Subcutaneous adipose tissue (tissue), 4 donors: ENCODE results near the gene U2SURP. TPM values are rescaled to one million over a fixed set of nuclear protein-coding genes. Genes with fewer than 3 reads are reported as not detected.

Experiments
- CTCF ChIP-seq: fragments of 450-650 bp; IDR thresholded peaks from one replicate; pipeline ENCODE4 v1.5.1; 2016; ENCODE audit warnings: low read depth, mild to moderate bottlenecking, control low read depth, antibody characterized with exemption, moderate library complexity
- total RNA-seq, 4 donors: library from RNA; depleted of rRNA; stranded (reverse); fragments of >200 nt; gene quantifications; one replicate each; pipeline ENCODE4 v1.1.0, GENCODE V29; 2016

Gene U2SURP
- total RNA-seq, 4 donors from 2014 or later: 89.5 to 150 (median 92.2) TPM

- TF ChIP-seq CTCF: no peak
These were observed 80.0 kb downstream of the U2SURP start for GRCh38 chr3:143081365-143081764.

GRCh38 chr3:143081844-143082778 lies 80.7 kb downstream of the U2SURP start:
- no peak for TF ChIP-seq CTCF

- no peak for TF ChIP-seq CTCF
These were observed 82.4 kb downstream of the U2SURP start for GRCh38 chr3:143083781-143084180.

GRCh38 chr3:143084856-143085731 lies 83.7 kb downstream of the U2SURP start:
- TF ChIP-seq CTCF: no peak

- no peak for TF ChIP-seq CTCF
These were observed 87.5 kb downstream of the U2SURP start for GRCh38 chr3:143088835-143089234.

- TF ChIP-seq CTCF: no peak
These were observed 88.6 kb downstream of the U2SURP start for GRCh38 chr3:143089965-143090364.

- TF ChIP-seq CTCF: no peak
These were observed 89.1 kb downstream of the U2SURP start for GRCh38 chr3:143090486-143090885.
